Loucy (cell line): Measurements from ENCODE around the gene RARRES1.

Experiments
- H2AFZ ChIP-seq: fragments of 200-600 bp; sonication (generic); 2 replicates; pipeline ENCODE4 v1.6.0; 2016; ENCODE audit warnings: antibody characterized with exemption, mild to moderate bottlenecking, low read length, moderate library complexity
- H3F3A ChIP-seq: fragments of 200-600 bp; 2 replicates; pipeline ENCODE4 v1.6.0; 2016; ENCODE audit warnings: antibody characterized with exemption, low read depth, mild to moderate bottlenecking
- H3K27me3 ChIP-seq: fragments of 200-600 bp; sonication (generic); 2 replicates; pipeline ENCODE4 v1.6.1; 2014; ENCODE audit warnings: low read length, mild to moderate bottlenecking; ENCODE audit not compliant: insufficient read depth, poor library complexity, severe bottlenecking
- H3K36me3 ChIP-seq: fragments of 200-600 bp; sonication (generic); 2 replicates; pipeline ENCODE4 v1.6.1; 2016; ENCODE audit warnings: low read length; ENCODE audit not compliant: insufficient read depth
- H3K4me1 ChIP-seq: fragments of 200-600 bp; sonication (generic); 2 replicates; pipeline ENCODE4 v1.5.1; 2014; ENCODE audit warnings: low read length, mild to moderate bottlenecking; ENCODE audit not compliant: insufficient read depth, poor library complexity, severe bottlenecking
- H3K4me2 ChIP-seq: fragments of 200-600 bp; sonication (generic); 2 replicates; pipeline ENCODE4 v1.6.0; 2014; ENCODE audit warnings: antibody characterized with exemption, low read length, low read depth, mild to moderate bottlenecking; ENCODE audit not compliant: poor library complexity, severe bottlenecking
- H3K4me3 ChIP-seq: fragments of 200-600 bp; sonication (generic); 2 replicates; pipeline ENCODE4 v1.5.1; 2014; ENCODE audit warnings: low read length, mild to moderate bottlenecking, mixed read lengths; ENCODE audit not compliant: poor library complexity, severe bottlenecking
- H3K79me2 ChIP-seq: fragments of 200-600 bp; sonication (generic); 2 replicates; pipeline ENCODE4 v1.6.1; 2014; ENCODE audit warnings: low read length; ENCODE audit not compliant: insufficient read depth
- H3K9ac ChIP-seq: fragments of 200-600 bp; sonication (generic); 2 replicates; pipeline ENCODE4 v1.6.0; 2014; ENCODE audit warnings: mild to moderate bottlenecking, low read depth, low read length, moderate library complexity; ENCODE audit not compliant: poor library complexity, severe bottlenecking
- H3K9me2 ChIP-seq: fragments of 200-600 bp; sonication (generic); replicated peaks from 2 replicates; pipeline ENCODE4 v1.6.1; 2016; ENCODE audit warnings: low read depth, low read length, mixed read lengths
- H3K9me3 ChIP-seq: fragments of 200-600 bp; sonication (generic); 2 replicates; pipeline ENCODE4 v1.6.1; 2014; ENCODE audit warnings: mild to moderate bottlenecking, antibody characterized with exemption, low read length, low read depth; ENCODE audit not compliant: insufficient read depth
- H4K20me1 ChIP-seq: fragments of 200-600 bp; sonication (generic); 2 replicates; pipeline ENCODE4 v1.6.0; 2014; ENCODE audit warnings: antibody characterized with exemption, low read length, mild to moderate bottlenecking; ENCODE audit not compliant: insufficient read depth, poor library complexity, severe bottlenecking
- CTCF ChIP-seq: fragments of 200-600 bp; sonication (generic); conservative IDR thresholded peaks from 2 replicates; pipeline ENCODE4 v1.5.1; 2014; ENCODE audit warnings: mild to moderate bottlenecking, antibody characterized with exemption, low read length
- EZH2phosphoT487 ChIP-seq: fragments of 200-600 bp; IDR thresholded peaks from 2 replicates; pipeline ENCODE4 v1.6.1; 2018; ENCODE audit warnings: antibody characterized with exemption, mild to moderate bottlenecking, moderate library complexity, borderline replicate concordance

RARRES1 gene

GRCh38 chr3:158728061-158728377 lies 4.2 kb downstream of the RARRES1 start:
- Histone ChIP-seq H4K20me1 (no peaks in the 10 kb centered on the region), H3K4me2 (peak overlapping the region; percentile 64), H3K9ac (peak overlapping the region; percentile 34), H2AFZ (peak overlapping the region; percentile 32; the same call in 1 of the 2 replicates), H3F3A (no peaks in the 10 kb centered on the region), H3K4me1 (peaks cover 2% of the 10 kb centered on the region), H3K79me2 (no peaks in the 10 kb centered on the region), H3K36me3 (no peaks in the 10 kb centered on the region), H3K9me2 (no peaks in the 10 kb centered on the region), H3K4me3 (peak overlapping the region; percentile 60), H3K27me3 (no peaks in the 10 kb centered on the region), H3K9me3 (no peaks in the 10 kb centered on the region)
- peak; percentile 23; the same call in 1 of the 2 replicates for TF ChIP-seq CTCF
- no peak for TF ChIP-seq EZH2phosphoT487

GRCh38 chr3:158727206-158728060 lies 4.8 kb downstream of the RARRES1 start:
- Histone ChIP-seq H3K27me3 (no peaks in the 10 kb centered on the region), H3K4me1 (peaks cover 5% of the 10 kb centered on the region), H3K4me3 (peak overlapping the region; percentile 60), H3K4me2 (peak overlapping the region; percentile 64), H3K9ac (no peak overlapping the region), H3K9me3 (no peaks in the 10 kb centered on the region), H4K20me1 (no peaks in the 10 kb centered on the region), H3K79me2 (no peaks in the 10 kb centered on the region), H3F3A (no peaks in the 10 kb centered on the region), H3K9me2 (no peaks in the 10 kb centered on the region), H2AFZ (peak overlapping the region; percentile 32; the same call in 1 of the 2 replicates), H3K36me3 (no peaks in the 10 kb centered on the region)
- TF ChIP-seq CTCF (peak; percentile 93), EZH2phosphoT487 (no peak)

GRCh38 chr3:158725348-158726011 lies 6.8 kb downstream of the RARRES1 start:
- H3K27me3 ChIP-seq: no peaks in the 10 kb centered on the region
- H3K4me2 ChIP-seq: no peak overlapping the region
- H3K79me2 ChIP-seq: no peaks in the 10 kb centered on the region
- no peaks in the 10 kb centered on the region for H3K9me2 ChIP-seq
- H3F3A ChIP-seq: no peaks in the 10 kb centered on the region
- peaks cover 5% of the 10 kb centered on the region for H3K4me1 ChIP-seq
- no peaks in the 10 kb centered on the region for H3K36me3 ChIP-seq
- H3K9ac ChIP-seq: no peak overlapping the region
- no peaks in the 10 kb centered on the region for H4K20me1 ChIP-seq
- no peak overlapping the region for H2AFZ ChIP-seq
- no peak for TF ChIP-seq CTCF
- no peak for TF ChIP-seq EZH2phosphoT487
- H3K4me3 ChIP-seq: no peak overlapping the region
- H3K9me3 ChIP-seq: no peaks in the 10 kb centered on the region
